ENCODE measurements around the gene ADAM19.

ADAM19 gene

GRCh38 chr5:157542282-157543000 is 33.1 kb downstream of the ADAM19 start:
- DNase-seq (ENCODE audit: low read depth), result no peak

GRCh38 chr5:157541447-157542118 is 34.0 kb downstream of the ADAM19 start:
- DNase-seq (ENCODE audit: low read depth), result no peak

- no peak for DNase-seq (ENCODE audit: low read depth)
Measured at GRCh38 chr5:157540707-157541446, 34.7 kb downstream of the ADAM19 start.

GRCh38 chr5:157540124-157540523 is 35.5 kb downstream of the ADAM19 start:
- DNase-seq (ENCODE audit: low read depth), result no peak

- no peak for DNase-seq (ENCODE audit: low read depth)
Measured at GRCh38 chr5:157539503-157540022, 36.0 kb downstream of the ADAM19 start.

GRCh38 chr5:157538311-157538710 is 37.3 kb downstream of the ADAM19 start:
- no peak for DNase-seq (ENCODE audit: low read depth)

- DNase-seq (ENCODE audit: low read depth), result no peak
Measured at GRCh38 chr5:157535042-157535865, 40.3 kb downstream of the ADAM19 start.

GRCh38 chr5:157533011-157533481 is 42.5 kb downstream of the ADAM19 start:
- DNase-seq (ENCODE audit: low read depth), result no peak

- no peak for DNase-seq (ENCODE audit: low read depth)
Measured at GRCh38 chr5:157532022-157532421, 43.6 kb downstream of the ADAM19 start.

GRCh38 chr5:157530226-157530972 is 45.2 kb downstream of the ADAM19 start:
- DNase-seq (ENCODE audit: low read depth), result no peak

- DNase-seq (ENCODE audit: low read depth), result no peak
Measured at GRCh38 chr5:157529002-157529401, 46.6 kb downstream of the ADAM19 start.

GRCh38 chr5:157528036-157528632 is 47.4 kb downstream of the ADAM19 start:
- no peak for DNase-seq (ENCODE audit: low read depth)

- DNase-seq (ENCODE audit: low read depth), result no peak
Measured at GRCh38 chr5:157524887-157525286, 50.7 kb downstream of the ADAM19 start.

GRCh38 chr5:157523976-157524375 is 51.6 kb downstream of the ADAM19 start:
- DNase-seq (ENCODE audit: low read depth), result no peak

GRCh38 chr5:157521704-157522029 is 53.9 kb downstream of the ADAM19 start:
- DNase-seq (ENCODE audit: low read depth), result no peak

GRCh38 chr5:157520911-157521703 is 54.5 kb downstream of the ADAM19 start:
- DNase-seq (ENCODE audit: low read depth), result no peak

- no peak for DNase-seq (ENCODE audit: low read depth)
Measured at GRCh38 chr5:157519579-157520253, 55.9 kb downstream of the ADAM19 start.

GRCh38 chr5:157518963-157519362 is 56.6 kb downstream of the ADAM19 start:
- DNase-seq (ENCODE audit: low read depth), result no peak

GRCh38 chr5:157516626-157517325 is 58.8 kb downstream of the ADAM19 start:
- DNase-seq (ENCODE audit: low read depth), result no peak

All from stimulated activated CD8-positive, alpha-beta memory T cell treated with anti-CD3 and anti-CD28 coated beads, Interleukin-15, amount 100 ng/mL, for 1 hour (primary cell).